Uterus (tissue), 2 donors: ENCODE data around the gene WDSUB1.

Experiments
- CTCF ChIP-seq, 4 experiments: fragments of 200-600 bp in 2 of 4; fragments of 450-650 bp in 2 of 4; sonication (generic) in 2 of 4; IDR thresholded peaks; one replicate each; pipeline ENCODE4 v1.5.1; 2016 to 2019; ENCODE audit warnings: antibody characterized with exemption in 4 of 4, mild to moderate bottlenecking in 2 of 4, moderate library complexity in 1 of 4
- POLR2A ChIP-seq, 2 donors: fragments of 450-650 bp; IDR thresholded peaks; one replicate each; pipeline ENCODE4 v1.6.1; 2016; ENCODE audit warnings: antibody characterized with exemption in 2 of 2, mild to moderate bottlenecking in 1 of 2, moderate library complexity in 1 of 2

GRCh38 chr2:159208438-159208837 lies 78.1 kb downstream of the WDSUB1 start:
- TF ChIP-seq CTCF (IDR thresholded peaks at IDR 0.05) (no peak), POLR2A (IDR thresholded peaks at IDR 0.05) (no peak)
